IPS-NIHi11 (cell line): ENCODE results near the gene HTR2A.
A peak's percentile ranks its signal among the peaks of the same experiment; 100 is the strongest.
"Not testable (repeated sequence)": the region's sequence is repeated elsewhere in the genome, so short reads cannot be mapped to it uniquely, and the experiment has no call there.

Source experiments
- DNase-seq: peaks from one replicate; pipeline ENCODE4 v3.0.0; 2012; ENCODE audit warnings: mixed read lengths, low spot score

HTR2A gene

DNA sequence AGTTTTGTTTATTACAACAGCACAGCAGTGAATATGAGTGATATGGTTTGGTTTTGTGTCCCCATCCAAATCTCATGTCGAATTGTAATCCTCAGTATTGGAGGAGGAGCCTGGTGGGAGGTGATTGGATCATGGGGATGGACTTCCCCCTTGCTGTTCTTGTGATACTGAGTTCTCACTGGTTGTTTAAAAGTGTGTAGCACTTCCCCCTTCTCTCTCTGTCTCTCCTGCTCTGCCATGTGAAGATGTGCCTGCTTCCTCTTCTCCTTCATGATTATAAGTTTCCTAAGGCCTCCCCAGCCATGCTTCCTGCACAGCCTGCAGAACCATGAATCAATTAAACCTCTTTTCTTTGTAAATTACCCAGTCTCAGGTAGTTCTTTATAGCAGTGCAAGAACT, 91.9 kb downstream of the HTR2A start:
- DNase-seq = not testable (repeated sequence)

DNA sequence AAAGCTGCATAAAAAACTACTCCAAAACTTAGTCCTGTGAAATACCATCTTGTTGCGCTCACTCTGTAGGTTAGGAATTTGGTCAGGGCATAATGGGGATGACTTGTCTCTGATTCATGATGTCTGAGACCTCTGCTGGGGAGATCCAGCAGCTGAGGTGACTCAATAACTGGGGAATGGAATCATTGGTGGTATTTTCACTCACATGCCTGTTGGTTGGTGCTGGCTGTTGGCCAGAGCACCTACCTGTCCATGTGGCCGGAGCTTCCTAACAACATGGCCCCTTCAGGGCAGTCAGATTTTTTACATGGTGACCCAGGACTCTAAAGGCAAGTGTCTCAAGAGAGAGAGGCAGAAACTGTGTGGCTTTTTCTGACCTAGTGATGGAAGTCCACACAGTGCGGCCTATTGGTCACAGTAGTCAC, 92.5 kb downstream of the HTR2A start:
- no peak for DNase-seq

DNA sequence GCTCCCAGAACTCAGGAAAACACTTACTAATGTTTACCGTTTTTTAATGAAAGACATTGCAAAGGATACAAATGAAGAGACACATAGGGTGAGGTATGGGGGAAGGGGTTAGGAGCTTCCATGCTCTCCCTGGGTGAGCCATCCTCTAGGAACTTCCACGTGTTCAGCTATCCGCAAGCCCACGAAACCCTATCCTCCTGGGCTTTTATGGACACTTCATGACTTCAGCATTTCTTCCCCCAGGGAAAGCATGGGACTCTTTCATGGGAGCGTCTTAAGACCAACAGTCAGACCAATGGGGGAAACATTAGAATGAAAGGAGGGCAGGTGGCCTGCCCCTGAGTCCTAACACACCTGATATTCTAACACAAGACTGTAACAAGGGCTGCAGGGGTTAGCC, 93.3 kb downstream of the HTR2A start:
- DNase-seq = no peak

DNA sequence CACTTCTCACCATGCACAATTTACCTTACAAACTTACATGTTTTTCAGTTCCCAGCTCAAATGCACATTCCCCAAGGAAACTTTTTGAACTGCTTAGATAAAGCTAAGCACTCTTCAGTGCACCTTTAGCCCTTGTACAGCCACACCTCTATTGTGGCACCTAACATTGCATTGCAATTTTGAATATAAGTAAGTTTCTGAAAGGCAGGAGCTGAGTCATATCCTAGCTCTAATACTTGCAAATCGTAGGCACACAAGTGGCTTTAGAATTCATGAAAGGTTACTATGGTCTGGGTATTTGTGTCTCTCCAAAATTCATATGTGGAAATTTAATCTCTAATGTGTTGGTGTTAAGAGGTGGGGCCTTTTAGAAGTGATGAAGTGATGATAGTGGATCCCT, 95.0 kb downstream of the HTR2A start:
- DNase-seq = no peak

DNA sequence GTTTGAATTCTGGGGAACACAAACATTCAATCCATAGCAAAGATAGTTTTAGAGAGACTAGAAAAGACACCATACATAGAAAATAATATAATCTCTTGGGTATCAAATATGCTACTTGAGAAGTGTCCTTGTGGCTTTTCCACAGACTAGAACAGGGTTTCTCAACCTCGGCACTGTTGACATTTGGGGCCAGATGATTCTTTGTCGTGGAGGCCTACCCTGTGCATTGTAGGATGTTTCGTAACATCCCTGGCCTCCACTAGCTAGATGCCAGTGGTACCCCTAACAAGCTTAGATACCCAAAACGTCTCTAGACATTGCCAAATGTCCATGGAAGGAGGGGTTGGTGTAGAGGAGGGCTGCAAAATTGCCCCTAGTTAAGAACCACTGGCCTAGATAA, 97.7 kb downstream of the HTR2A start:
- no peak for DNase-seq

DNA sequence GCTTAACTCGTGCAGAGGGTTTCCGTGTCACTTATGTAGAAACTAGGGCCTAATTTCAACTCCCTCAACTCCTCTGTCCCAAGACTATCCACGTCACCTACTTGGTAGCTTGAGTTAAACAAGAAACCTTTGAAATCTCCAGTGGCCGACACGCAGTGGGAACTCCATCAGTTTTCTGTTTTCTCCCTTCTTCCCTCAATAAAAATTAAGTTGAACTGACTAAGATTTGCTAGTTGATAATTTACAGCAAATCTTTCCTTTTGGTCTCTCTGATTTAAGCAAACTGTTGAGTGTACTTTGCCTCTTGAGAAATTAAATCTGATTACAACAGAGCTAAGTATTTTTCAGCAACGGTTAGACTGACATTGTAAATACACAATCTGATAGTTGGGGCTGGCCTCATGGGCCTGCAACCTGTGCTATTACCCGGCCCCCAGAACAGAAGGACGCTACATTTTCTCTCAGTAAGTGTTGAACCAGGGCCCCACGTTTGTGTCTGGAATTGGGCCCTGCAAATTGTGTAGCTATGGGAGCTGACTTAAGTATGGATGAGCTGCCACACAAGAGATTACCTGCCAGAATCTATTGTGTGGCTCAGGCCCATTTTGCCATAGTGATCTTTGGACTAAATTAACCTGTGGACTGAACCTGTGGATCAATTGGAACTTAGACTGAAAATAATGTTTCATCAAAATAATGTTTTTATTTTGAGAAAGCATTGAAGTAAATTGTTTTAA, 99.2 kb downstream of the HTR2A start:
- no peak for DNase-seq

DNA sequence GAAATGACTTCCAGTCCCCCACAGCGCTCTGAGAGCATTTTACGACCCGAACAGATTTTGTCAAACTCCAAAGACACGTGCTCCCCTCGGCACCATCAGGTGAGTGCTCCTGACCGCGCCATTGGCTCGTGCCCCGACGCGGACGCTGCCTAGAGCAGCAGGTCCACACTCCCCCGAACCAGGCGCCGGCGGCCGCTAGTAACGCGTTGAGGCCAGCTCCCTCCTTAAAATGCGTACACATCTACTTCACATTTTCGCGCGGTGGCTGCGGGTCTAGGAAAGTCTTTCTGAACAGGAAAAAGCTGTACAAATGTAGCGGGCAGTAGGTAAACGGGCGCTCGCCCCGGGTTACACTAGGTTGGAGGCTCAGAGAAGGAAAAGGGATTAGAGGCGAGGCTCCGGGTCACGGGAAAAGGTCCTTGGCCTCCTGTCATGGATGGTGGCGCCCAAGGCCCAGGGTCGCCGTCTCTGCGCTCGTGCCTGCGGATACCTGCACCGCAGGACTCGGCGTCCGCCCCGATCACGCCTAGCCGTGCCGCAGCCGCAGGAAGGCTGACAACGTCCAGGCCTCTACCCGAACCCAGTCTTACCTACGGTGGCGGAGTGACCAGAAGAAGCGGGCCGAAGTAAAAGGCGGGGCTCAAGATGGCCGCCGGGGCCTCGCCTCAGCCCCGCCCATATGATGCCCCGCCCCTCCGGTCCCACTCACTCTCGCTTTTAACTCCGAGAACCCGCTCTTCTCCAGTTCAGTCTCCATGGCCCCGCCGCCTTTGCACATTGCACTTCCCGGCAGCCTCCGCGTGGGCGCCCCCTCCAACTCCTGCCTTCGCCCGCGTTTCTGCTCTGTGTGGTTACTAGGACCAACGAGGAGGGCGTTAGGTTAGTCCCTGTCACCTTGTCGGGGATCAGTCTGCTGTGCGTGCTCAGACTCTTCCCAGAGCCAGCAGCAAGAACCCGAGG, 100.1 kb downstream of the HTR2A start, which contains the start of gene ESD:
ESD (minus strand) TSS at position 647 of the 960 bp plus-strand sequence. CDS start 5,748 bp downstream, outside the sequence.
- peak; percentile 92 for DNase-seq

DNA sequence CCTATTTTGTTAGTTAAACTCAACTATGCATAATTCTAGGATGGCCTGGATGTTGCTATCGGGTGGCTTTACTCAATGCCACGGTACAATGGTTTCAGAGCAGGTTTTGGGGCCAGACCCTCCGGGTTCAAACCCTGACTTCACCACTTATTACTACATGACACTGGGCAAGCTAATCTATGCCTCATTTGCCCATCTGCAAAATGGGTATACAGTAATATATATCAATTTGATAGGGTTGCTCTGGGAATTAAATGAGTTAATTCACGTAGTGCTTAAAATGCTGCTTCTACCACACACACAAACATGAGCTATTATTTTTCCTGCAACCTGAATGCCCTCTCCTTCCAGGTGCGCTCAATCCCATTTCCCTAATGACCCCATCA, 100.7 kb downstream of the HTR2A start:
- DNase-seq = no peak

DNA sequence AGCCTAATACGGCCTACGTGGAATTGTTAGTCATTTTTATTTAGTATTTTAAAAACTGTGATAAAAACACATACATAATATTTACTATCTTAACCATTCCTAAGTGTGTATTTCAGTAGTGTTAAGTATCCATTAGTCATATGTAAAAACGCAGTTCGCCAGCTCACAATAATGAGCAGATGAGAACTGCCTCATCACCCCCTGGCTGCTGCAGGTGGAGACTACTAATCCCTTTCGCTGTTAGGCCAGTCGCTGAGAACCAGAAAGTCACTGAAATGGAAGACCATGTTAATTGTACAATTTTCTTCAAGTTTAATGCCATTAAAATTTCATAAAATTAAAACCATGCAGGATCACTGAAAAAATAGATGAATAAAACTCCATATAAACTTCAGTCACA, 101.5 kb downstream of the HTR2A start:
- DNase-seq = no peak

DNA sequence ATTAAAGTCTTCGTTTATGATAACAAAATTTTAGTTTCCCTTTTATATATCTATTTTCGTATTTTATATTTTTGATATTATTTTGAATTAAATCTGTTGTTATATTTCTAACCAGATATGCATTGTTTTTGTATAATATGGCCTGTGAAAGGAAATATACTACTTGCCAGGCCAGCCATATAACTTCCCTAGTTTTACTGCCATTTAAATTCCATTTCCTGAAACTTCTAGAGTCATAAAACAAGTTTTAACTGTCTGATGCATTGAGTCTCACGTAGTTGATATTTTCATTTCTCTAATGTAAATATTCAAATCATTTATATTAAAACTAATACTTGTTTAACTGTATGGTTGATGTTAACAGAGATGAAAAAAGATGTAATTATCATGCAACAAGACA, 113.3 kb downstream of the HTR2A start:
- no peak for DNase-seq

DNA sequence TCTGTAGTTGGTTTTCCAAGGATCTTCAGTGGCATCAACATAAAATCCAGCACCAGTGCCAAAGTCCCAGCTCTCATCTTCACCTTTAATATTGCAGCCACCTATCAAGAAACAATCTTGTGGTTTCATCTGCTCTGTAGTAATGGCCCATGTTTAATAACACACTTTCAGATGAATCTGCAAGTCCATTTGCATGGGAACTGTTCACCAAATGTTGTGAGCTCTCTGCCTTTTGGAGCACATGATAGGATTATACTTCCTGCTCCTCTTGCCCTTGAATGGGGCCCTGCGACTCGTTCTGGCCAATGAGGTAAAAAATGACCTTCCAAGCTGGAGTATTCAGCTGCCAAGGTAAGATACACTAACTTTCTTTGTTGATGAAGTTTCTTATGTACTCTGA, 114.2 kb downstream of the HTR2A start:
- no peak for DNase-seq

DNA sequence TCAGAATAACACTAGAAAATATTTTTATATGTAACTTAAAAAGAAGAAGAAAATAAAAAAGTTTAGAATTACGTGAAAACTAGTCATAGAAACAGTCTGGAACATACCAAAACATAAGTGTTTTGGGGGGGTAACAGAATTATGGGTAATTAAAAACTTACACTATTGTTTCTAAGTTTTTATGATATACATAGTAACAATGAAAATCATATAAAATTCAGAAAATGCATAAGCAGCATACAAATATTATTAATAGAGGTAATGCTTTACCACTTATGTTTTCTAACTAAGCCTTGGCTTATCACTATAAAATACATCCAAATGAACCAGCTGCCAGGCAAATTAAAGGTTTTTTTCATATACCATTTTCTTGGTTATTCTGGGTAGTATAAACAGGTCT, 114.8 kb downstream of the HTR2A start:
- no peak for DNase-seq
